Lung (tissue), 12 donors: ENCODE results near the gene ATXN2L. TPM values are rescaled to one million over a fixed set of nuclear protein-coding genes. Genes with fewer than 3 reads are reported as not detected.
"Not testable (repeated sequence)": the region's sequence is repeated elsewhere in the genome, so short reads cannot be mapped to it uniquely, and the experiment has no call there.

ENCODE experiments used
- ATAC-seq: fragments of 200-7000 bp; cut with Tn5 transposase; one replicate; pipeline ENCODE4 v1.9.1; 2020; ENCODE audit warnings: moderate number of reproducible peaks; ENCODE audit not compliant: insufficient read depth, low FRiP score
- DNase-seq, 3 donors: peaks; one replicate each; pipeline ENCODE4 v3.0.0-alpha.2; 2013 to 2017
- H3K27ac ChIP-seq, 2 donors: one replicate each; pipeline ENCODE4 v1.5.1; 2013; ENCODE audit warnings: mild to moderate bottlenecking in 2 of 2, moderate library complexity in 2 of 2, control low read depth in 1 of 2, inconsistent platforms in 1 of 2, low read depth in 1 of 2, low read length in 1 of 2
- H3K27me3 ChIP-seq, 3 donors: one replicate each; pipeline ENCODE4 v1.5.1; 2013; ENCODE audit warnings: low read length in 2 of 3; ENCODE audit not compliant: control insufficient read depth in 3 of 3, insufficient read depth in 3 of 3
- H3K36me3 ChIP-seq, 4 donors: one replicate each; pipeline ENCODE4 v1.5.1; 2013; ENCODE audit warnings: low read length in 4 of 4, mild to moderate bottlenecking in 1 of 4, moderate library complexity in 1 of 4; ENCODE audit not compliant: control insufficient read depth in 4 of 4, insufficient read depth in 4 of 4
- H3K4me1 ChIP-seq, 5 donors: one replicate each; pipeline ENCODE4 v1.5.1; 2013; ENCODE audit warnings: low read length in 5 of 5, mild to moderate bottlenecking in 2 of 5, moderate library complexity in 1 of 5; ENCODE audit not compliant: control insufficient read depth in 5 of 5, insufficient read depth in 5 of 5
- H3K4me3 ChIP-seq: one replicate; pipeline ENCODE4 v1.5.1; 2013; ENCODE audit warnings: mild to moderate bottlenecking, control low read depth, moderate library complexity
- H3K9ac ChIP-seq, 2 donors: one replicate each; pipeline ENCODE4 v1.5.1; 2013; ENCODE audit warnings: low read length in 2 of 2, control low read depth in 1 of 2; ENCODE audit not compliant: insufficient read depth in 1 of 2
- H3K9me3 ChIP-seq, 4 donors: one replicate each; pipeline ENCODE4 v1.5.1; 2013; ENCODE audit warnings: low read length in 3 of 4, mild to moderate bottlenecking in 1 of 4, moderate library complexity in 1 of 4; ENCODE audit not compliant: control insufficient read depth in 4 of 4, insufficient read depth in 3 of 4
- CTCF ChIP-seq: IDR thresholded peaks from 2 replicates; pipeline ENCODE4 v1.5.1; 2012; ENCODE audit warnings: mild to moderate bottlenecking; ENCODE audit errors: control extremely low read depth, extremely low read depth
- WGBS, 2 donors: extraction: QIAGEN DNeasy Blood & Tissue Kit; methylation state at CpG; one replicate each; pipeline ENCODE4 v1.1.7; 2013; 5-methylcytosine and 5-hydroxymethylcytosine counted together
- polyA plus RNA-seq, 2 donors: library from polyadenylated mRNA; stranded (reverse); fragments of 200-250 nt; gene quantifications; one replicate each; pipeline ENCODE4 v1.2.1, GENCODE V29; 2013
- total RNA-seq, 2 donors: library from RNA; depleted of rRNA in 1 of 2; stranded (reverse); fragments of >200 nt in 1 of 2; gene quantifications; one replicate each; pipeline ENCODE4 v1.2.1, GENCODE V29; 2014 to 2021
- donor health status: control.
- donor health status: control.
- donor health status: Bipolar disorder and iron deficiency.
- donor health status: healthy.
- donor health status: DM: yes; HTN: yes; CAD: no.

Gene ATXN2L
- total and polyA plus RNA-seq, 4 donors, result 72.1 to 140 (median 91.0) TPM

DNA sequence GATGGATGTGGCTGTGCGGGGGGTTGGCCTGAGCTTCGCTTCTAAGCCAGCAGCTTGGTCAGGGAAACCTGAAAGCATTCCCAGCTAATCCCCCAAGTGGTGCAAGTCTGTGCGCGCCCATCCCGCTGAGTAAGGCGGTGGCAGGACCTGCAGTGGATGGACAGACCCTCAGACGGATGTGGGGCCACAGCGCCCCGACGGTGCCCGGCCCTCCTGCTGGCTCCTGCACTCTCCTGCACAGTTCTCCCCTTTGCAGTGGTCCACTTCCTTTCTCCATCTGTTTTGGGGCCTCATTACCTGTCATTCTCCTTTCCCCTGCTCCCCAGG is 57.8 kb downstream of the ATXN2L start:
- ATAC-seq, result no peak
- H3K9ac ChIP-seq, result no peak overlapping the region
- H3K4me3 ChIP-seq, result no peak overlapping the region
- DNase-seq, result no peak
- H3K36me3 ChIP-seq, result no peaks in the 10 kb centered on the region
- TF ChIP-seq CTCF, result no peak
- H3K9me3 ChIP-seq, result no peaks in the 10 kb centered on the region
- peaks cover 0 to 9% (median 0%) of the 10 kb centered on the region in 3 donors for H3K27me3 ChIP-seq
- H3K27ac ChIP-seq, result no peak overlapping the region
- H3K4me1 ChIP-seq, result peaks cover 0 to 22% (median 6%) of the 10 kb centered on the region in 5 donors
- 17 to 21% methylated on average over 11 of the region's 11 CpGs for WGBS, 2 donors

DNA sequence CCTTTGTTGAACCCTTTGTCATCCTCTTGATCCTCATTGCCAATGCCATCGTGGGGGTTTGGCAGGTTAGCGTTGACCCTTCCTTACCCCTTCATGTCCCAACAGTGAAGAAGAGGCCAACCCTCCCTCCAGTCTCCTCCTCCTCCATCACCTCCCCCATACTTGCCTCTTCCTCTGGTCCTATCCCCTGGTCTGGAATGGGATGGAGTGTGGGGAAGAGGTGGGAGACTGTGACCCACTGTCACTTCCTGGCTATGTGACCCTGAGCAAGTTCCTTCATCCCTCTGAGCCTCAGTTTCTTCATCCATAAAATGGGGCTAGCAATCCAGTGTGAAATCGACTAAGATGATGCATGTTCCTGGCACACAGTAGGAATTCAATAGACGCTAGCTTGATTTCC is 58.2 kb downstream of the ATXN2L start:
- DNase-seq (no peak), ATAC-seq (no peak)
- no peak overlapping the region for H3K9ac ChIP-seq
- WGBS, 2 donors, result 81 to 83% methylated on average over 4 of the region's 4 CpGs
- H3K4me3 ChIP-seq, result no peak overlapping the region
- TF ChIP-seq CTCF, result no peak
- no peaks in the 10 kb centered on the region for H3K36me3 ChIP-seq
- peaks cover 0 to 9% (median 0%) of the 10 kb centered on the region in 3 donors for H3K27me3 ChIP-seq
- peaks cover 0 to 22% (median 6%) of the 10 kb centered on the region in 5 donors for H3K4me1 ChIP-seq
- no peak overlapping the region for H3K27ac ChIP-seq
- no peaks in the 10 kb centered on the region for H3K9me3 ChIP-seq

GRCh38 chr16:28881565-28881964 is 58.8 kb downstream of the ATXN2L start:
- H3K27me3 ChIP-seq, H3K9ac ChIP-seq, DNase-seq, ATAC-seq, H3K27ac ChIP-seq, H3K36me3 ChIP-seq, H3K9me3 ChIP-seq, H3K4me3 ChIP-seq: not testable (repeated sequence)
- peaks cover 0 to 22% (median 6%) of the 10 kb centered on the region in 5 donors for H3K4me1 ChIP-seq
- 74 to 87% methylated on average over 4 of the region's 4 CpGs for WGBS, 2 donors

DNA sequence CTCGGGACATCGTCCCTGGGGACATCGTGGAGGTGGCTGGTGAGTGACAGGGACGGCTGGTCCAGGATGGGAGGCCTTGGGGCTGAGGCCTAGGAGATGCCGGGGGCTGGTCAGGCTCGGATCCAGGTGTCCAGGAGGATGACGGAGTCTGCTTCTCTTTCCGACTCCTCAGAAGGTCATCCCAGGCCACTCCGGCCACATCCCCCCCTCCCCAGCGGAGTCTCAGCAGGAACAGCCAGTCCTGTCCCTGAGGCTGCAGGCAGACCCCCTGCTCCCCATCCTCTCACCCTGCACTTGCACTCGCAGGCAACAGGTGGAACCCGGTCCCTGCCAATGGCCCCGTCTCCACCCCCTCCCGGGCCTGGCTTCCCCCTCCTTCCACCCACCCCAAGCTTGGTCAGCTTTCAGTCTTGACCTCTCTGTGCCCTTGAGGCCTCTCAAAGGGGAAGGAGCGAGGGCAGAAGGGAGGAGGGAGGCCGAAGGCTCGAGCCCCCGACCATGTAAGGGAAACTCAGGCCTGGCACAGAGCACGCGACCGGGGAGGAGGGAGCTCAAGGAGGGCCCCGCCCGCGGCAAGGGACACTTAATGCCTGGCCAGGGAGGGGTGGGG is 59.9 kb downstream of the ATXN2L start:
- 49 to 60% methylated on average over 22 to 24 of the region's 24 CpGs for WGBS, 2 donors
- H3K9ac ChIP-seq, result no peak overlapping the region

More for the DNA sequence above, 59.9 kb downstream of the ATXN2L start:
- DNase-seq (peak in 1 of 3 donors; percentile 7), ATAC-seq (no peak)
- Histone ChIP-seq H3K4me3 (no peak overlapping the region), H3K4me1 (peaks cover 0 to 22% (median 6%) of the 10 kb centered on the region in 5 donors), H3K36me3 (no peaks in the 10 kb centered on the region), H3K9me3 (no peaks in the 10 kb centered on the region), H3K27ac (no peak overlapping the region), H3K27me3 (peaks cover 0 to 9% (median 0%) of the 10 kb centered on the region in 3 donors)
- no peak for TF ChIP-seq CTCF
